Tibial artery (tissue), 4 donors: ENCODE data around the gene M6PR.
"Not testable (repeated sequence)": the region's sequence is repeated elsewhere in the genome, so short reads cannot be mapped to it uniquely, and the experiment has no call there.

Experiments used
- DNase-seq, 2 donors: peaks; one replicate each; pipeline ENCODE4 v3.0.0-alpha.2; 2019
- H3K27ac ChIP-seq, 2 donors: fragments of 200-600 bp; sonication (generic) in 1 of 2; 1 replicate in 1 of 2; 2 replicates in 1 of 2; pipeline ENCODE4 v1.5.1; 2018 to 2019; ENCODE audit warnings: mild to moderate bottlenecking in 1 of 2
- H3K27me3 ChIP-seq, 2 donors: fragments of 200-600 bp; sonication (generic) in 1 of 2; one replicate each; pipeline versions ENCODE4 v1.5.1 to v1.6.0; 2016 to 2019
- H3K36me3 ChIP-seq, 3 donors: fragments of 200-600 bp; sonication (generic) in 2 of 3; one replicate each; pipeline ENCODE4 v1.5.1; 2016 to 2019; ENCODE audit warnings: mild to moderate bottlenecking in 2 of 3
- H3K4me1 ChIP-seq, 4 donors: fragments of 200-600 bp; sonication (generic) in 2 of 4; 1 replicate in 3 of 4; 2 replicates in 1 of 4; pipeline ENCODE4 v1.5.1; 2016 to 2019
- H3K4me3 ChIP-seq, 2 donors: fragments of 200-600 bp; sonication (generic) in 1 of 2; 1 replicate in 1 of 2; 2 replicates in 1 of 2; pipeline ENCODE4 v1.5.1; 2018 to 2019; ENCODE audit warnings: mild to moderate bottlenecking in 2 of 2
- H3K9me3 ChIP-seq, 3 donors: fragments of 200-600 bp; sonication (generic) in 1 of 3; one replicate each; pipeline ENCODE4 v1.5.1; 2016 to 2019
- intact Hi-C: fragments of 100-400 bp; cut with DNase I; formaldehyde crosslinking; loops from one replicate; pipeline ENCODE4 v1.15.0; 2023; ENCODE audit warnings: low total_unique reads
- TF ChIP-seq, protein P1 (sequence below), 2 experiments: fragments of 200-600 bp in 1 of 2; fragments of 450-650 bp in 1 of 2; IDR thresholded peaks; one replicate each; pipeline ENCODE4 v1.5.1; 2017 to 2019; ENCODE audit warnings: antibody characterized with exemption in 2 of 2, mild to moderate bottlenecking in 1 of 2, moderate library complexity in 1 of 2

The M6PR gene

DNA sequence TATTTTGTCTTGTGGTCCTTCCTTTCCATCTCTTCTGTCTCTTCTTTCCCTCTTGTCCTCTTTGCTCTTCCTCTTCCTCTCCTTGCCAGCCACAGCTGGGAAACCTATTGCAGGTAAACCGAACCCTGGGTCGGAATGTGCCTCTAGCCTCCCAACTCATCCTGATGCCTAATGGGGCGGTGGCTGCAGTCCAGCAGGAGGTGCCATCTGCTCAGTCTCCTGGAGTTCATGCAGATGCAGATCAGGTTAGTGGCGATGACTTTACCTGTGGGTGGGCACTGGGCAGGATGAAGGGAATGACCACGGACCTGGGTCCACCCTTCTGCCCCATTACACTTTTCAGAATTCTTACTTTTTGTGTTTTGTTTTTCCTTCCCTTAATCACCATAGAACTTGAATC is 26.9 kb downstream of the M6PR start:
- intact Hi-C loops = no loop called here
- no peaks in the 10 kb centered on the region for H3K9me3 ChIP-seq
- TF ChIP-seq, protein P1, sequence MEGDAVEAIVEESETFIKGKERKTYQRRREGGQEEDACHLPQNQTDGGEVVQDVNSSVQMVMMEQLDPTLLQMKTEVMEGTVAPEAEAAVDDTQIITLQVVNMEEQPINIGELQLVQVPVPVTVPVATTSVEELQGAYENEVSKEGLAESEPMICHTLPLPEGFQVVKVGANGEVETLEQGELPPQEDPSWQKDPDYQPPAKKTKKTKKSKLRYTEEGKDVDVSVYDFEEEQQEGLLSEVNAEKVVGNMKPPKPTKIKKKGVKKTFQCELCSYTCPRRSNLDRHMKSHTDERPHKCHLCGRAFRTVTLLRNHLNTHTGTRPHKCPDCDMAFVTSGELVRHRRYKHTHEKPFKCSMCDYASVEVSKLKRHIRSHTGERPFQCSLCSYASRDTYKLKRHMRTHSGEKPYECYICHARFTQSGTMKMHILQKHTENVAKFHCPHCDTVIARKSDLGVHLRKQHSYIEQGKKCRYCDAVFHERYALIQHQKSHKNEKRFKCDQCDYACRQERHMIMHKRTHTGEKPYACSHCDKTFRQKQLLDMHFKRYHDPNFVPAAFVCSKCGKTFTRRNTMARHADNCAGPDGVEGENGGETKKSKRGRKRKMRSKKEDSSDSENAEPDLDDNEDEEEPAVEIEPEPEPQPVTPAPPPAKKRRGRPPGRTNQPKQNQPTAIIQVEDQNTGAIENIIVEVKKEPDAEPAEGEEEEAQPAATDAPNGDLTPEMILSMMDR (IDR thresholded peaks at IDR 0.05) = no peak

DNA sequence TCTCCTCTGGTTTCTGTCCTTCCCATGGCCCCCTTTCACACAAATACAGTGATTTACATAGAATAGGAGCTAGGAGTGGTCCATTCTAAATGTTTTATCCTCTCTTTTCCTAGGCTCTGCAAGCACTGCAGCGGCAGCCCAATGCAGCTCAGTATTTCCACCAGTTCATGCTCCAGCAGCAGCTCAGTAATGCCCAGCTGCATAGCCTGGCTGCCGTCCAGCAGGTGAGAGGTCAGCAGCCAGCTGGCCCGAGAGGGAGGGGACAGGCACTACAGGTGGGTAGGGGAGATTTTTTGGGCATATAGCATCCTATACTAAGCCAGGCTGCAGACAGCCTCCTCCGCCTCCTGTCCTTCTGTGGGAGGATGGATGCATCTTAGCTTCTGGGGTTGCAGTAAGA is 29.8 kb downstream of the M6PR start:
- H3K27me3 ChIP-seq, H3K9me3 ChIP-seq, DNase-seq, intact Hi-C loops, H3K4me3 ChIP-seq, H3K27ac ChIP-seq: not testable (repeated sequence)
- Histone ChIP-seq H3K36me3 (peaks cover 20 to 50% (median 25%) of the 10 kb centered on the region in 3 donors), H3K4me1 (peaks cover 0 to 18% (median 10%) of the 10 kb centered on the region in 4 donors)

More for the DNA sequence above, 26.9 kb downstream of the M6PR start:
- H3K4me1 ChIP-seq = no peaks in the 10 kb centered on the region
- peaks cover 29 to 73% (median 38%) of the 10 kb centered on the region in 3 donors for H3K36me3 ChIP-seq
- DNase-seq = no peak
- H3K4me3 ChIP-seq = no peak overlapping the region
- H3K27me3 ChIP-seq = no peaks in the 10 kb centered on the region
- H3K27ac ChIP-seq = no peak overlapping the region

DNA sequence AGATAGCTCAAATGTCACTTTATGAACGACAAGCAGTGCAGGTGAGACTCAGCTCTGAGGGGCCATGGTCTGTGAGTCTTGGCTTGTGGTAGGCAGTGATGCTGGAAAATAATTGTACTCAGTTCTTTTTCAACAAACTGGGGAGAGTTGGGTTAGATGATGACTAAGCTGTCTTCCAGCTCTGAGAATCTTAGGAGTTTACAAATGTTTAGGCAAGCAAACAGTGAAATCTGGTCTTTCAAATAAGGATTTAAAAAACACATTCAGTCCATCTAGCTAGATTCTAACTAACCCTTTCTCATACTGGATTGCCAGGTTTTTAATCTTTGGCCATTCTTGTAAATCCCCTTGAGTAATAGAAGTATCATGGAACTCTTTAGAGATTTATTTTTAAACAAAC is 31.7 kb downstream of the M6PR start:
- peaks cover 0 to 25% (median 18%) of the 10 kb centered on the region in 4 donors for H3K4me1 ChIP-seq
- H3K9me3 ChIP-seq = no peaks in the 10 kb centered on the region
- intact Hi-C loops = no loop called here
- peaks cover 14 to 43% (median 22%) of the 10 kb centered on the region in 3 donors for H3K36me3 ChIP-seq
- H3K4me3 ChIP-seq = no peak overlapping the region
- H3K27me3 ChIP-seq = no peaks in the 10 kb centered on the region
- TF ChIP-seq, protein P1 (IDR thresholded peaks at IDR 0.05) = no peak
- DNase-seq = no peak
- H3K27ac ChIP-seq = no peak overlapping the region

DNA sequence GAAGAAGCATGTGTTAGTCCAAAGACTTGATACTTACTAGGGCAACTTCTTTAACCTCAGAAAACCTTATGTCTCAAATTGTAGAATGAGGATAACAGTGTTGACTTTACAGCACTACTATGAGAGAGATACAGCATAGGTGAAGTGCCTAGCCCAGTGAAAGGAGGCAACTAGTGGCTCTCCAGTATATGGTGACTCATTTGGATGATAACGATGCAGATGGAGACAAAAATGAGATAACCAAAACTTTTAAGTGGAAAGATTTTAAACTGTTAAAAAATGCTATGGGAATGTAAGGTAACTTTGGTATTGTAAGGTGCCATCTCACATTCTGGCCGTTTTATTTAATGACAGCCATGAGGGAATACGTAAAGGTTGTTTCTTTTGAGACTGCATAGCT is 32.4 kb downstream of the M6PR start:
- Histone ChIP-seq H3K36me3 (peaks cover 7 to 36% (median 15%) of the 10 kb centered on the region in 3 donors), H3K4me1 (peaks cover 0 to 25% (median 19%) of the 10 kb centered on the region in 4 donors), H3K27me3 (no peaks in the 10 kb centered on the region), H3K27ac (no peak overlapping the region), H3K4me3 (no peak overlapping the region), H3K9me3 (no peaks in the 10 kb centered on the region)
- TF ChIP-seq, protein P1 (IDR thresholded peaks at IDR 0.05) = no peak
- intact Hi-C loops = no loop called here
- no peak for DNase-seq

DNA sequence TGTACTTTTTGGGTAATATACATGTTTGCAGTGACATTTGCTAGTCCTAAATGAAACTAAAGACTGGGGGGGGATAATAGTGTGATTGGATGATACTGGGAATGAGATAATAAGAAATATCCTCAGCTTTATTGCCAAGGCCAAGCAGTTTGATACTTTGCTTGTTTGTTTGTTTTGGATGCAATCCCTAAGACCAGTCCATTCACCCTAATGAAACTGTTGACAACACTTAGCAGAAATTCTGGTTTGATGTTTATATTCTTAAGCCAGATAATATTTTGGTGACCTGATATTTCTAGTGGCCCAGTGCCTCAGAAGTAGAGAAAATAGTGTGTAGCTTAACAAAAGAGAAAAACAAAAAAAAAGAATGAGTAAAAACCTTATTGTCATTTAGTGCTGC is 33.3 kb downstream of the M6PR start:
- Histone ChIP-seq H3K4me1 (peaks cover 0 to 25% (median 19%) of the 10 kb centered on the region in 4 donors), H3K36me3 (peaks cover 0 to 27% (median 8%) of the 10 kb centered on the region in 3 donors), H3K27me3 (no peaks in the 10 kb centered on the region), H3K9me3 (no peaks in the 10 kb centered on the region), H3K4me3 (no peak overlapping the region), H3K27ac (no peak overlapping the region)
- intact Hi-C loops = no loop called here
- DNase-seq = no peak
- TF ChIP-seq, protein P1 (IDR thresholded peaks at IDR 0.05) = no peak

DNA sequence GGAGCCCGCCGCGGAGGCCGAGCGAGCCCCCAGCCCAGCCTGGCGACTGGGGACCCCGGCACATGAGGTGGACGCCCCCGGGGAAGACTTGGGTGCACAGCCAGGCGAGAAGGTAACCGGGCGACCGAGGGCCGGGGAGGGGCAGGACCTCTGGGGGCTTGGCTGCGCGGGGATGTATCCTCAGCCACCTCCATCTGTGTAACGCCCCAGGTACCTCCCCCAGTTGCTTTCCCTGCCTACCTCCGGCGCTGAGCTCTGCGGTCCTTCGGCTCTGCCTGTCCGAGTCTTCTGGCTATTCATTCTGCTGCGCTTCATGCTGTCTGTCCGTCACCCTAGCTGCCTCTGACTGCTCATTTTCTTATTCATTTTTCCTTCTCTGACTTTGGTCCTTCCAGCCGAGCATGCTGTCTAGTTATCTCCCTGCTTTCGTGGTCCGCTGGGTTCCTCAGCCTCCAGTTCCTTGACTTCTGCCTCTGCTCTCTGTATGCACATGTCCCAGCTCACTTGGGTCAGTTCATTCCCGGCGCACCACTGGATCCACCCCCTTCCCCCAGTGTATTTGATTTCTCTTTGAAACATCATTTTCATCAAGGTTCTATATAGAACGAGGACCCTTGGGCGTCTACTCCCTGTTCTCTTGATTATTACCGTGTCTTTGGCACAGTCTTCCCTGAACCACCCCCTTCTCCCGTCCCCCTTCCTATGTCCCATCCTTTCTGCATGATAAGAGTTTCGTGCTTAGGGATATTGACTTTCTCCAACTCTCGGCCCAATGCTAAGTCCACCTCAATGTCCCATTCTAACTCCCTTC is 34.5 kb downstream of the M6PR start:
- DNase-seq = peak; percentile 41 to 78
- Histone ChIP-seq H3K27ac (peak overlapping the region; percentile 91 to 92), H3K36me3 (peaks cover 0 to 15% (median 0%) of the 10 kb centered on the region in 3 donors), H3K4me3 (peak overlapping the region; percentile 58 to 71), H3K4me1 (peaks cover 0 to 25% (median 19%) of the 10 kb centered on the region in 4 donors), H3K27me3 (no peaks in the 10 kb centered on the region), H3K9me3 (no peaks in the 10 kb centered on the region)
- intact Hi-C loops = no loop called here
- TF ChIP-seq, protein P1 (IDR thresholded peaks at IDR 0.05) = no peak
